ENCODE results near the gene WDFY3. TPM values are rescaled to one million over a fixed set of nuclear protein-coding genes. Genes with fewer than 3 reads are reported as not detected.

The WDFY3 gene
- 10 to 100 TPM; 47.8 to 60.8 (median 53.4) TPM for polyA plus RNA-seq (ENCODE audit: insufficient read length in 3 of 3)
- long read RNA-seq, donor 1, partial matches to known transcripts = 0 of 1 reads
- long read RNA-seq, donor 1, other reads (novel, unspliced or antisense) = 0 of 1 reads
- long read RNA-seq, donor 2 = 0 reads
- long read RNA-seq, donor 3, partial matches to known transcripts = 0 of 1 reads
- long read RNA-seq, donor 3, other reads (novel, unspliced or antisense) = 0 of 1 reads
- long read RNA-seq, donor 4, partial matches to known transcripts = 6 of 6 reads
- long read RNA-seq, donor 4, other reads (novel, unspliced or antisense) = 0 of 6 reads
- long read RNA-seq, donor 5 = 0 reads
- long read RNA-seq, donor 6, partial matches to known transcripts = 17 of 18 reads
- long read RNA-seq, donor 6, other reads (novel, unspliced or antisense) = 0 of 18 reads
- long read RNA-seq, donor 7, partial matches to known transcripts = 0 of 1 reads
- long read RNA-seq, donor 7, other reads (novel, unspliced or antisense) = 0 of 1 reads
- long read RNA-seq, donor 8 = 0 reads
- long read RNA-seq, donor 9, partial matches to known transcripts = 0 of 1 reads
- long read RNA-seq, donor 9, other reads (novel, unspliced or antisense) = 0 of 1 reads
- long read RNA-seq, donor 10 = 0 reads
- long read RNA-seq, donor 11, partial matches to known transcripts = 6 of 6 reads
- long read RNA-seq, donor 11, other reads (novel, unspliced or antisense) = 0 of 6 reads
- long read RNA-seq, donor 12 = 0 reads
- long read RNA-seq, donor 13 = 0 reads
- long read RNA-seq, donor 14 = 0 reads
- long read RNA-seq, donor 15 = 0 reads
- long read RNA-seq, donor 16, partial matches to known transcripts = 23 of 25 reads
- long read RNA-seq, donor 16, other reads (novel, unspliced or antisense) = 0 of 25 reads

DNA sequence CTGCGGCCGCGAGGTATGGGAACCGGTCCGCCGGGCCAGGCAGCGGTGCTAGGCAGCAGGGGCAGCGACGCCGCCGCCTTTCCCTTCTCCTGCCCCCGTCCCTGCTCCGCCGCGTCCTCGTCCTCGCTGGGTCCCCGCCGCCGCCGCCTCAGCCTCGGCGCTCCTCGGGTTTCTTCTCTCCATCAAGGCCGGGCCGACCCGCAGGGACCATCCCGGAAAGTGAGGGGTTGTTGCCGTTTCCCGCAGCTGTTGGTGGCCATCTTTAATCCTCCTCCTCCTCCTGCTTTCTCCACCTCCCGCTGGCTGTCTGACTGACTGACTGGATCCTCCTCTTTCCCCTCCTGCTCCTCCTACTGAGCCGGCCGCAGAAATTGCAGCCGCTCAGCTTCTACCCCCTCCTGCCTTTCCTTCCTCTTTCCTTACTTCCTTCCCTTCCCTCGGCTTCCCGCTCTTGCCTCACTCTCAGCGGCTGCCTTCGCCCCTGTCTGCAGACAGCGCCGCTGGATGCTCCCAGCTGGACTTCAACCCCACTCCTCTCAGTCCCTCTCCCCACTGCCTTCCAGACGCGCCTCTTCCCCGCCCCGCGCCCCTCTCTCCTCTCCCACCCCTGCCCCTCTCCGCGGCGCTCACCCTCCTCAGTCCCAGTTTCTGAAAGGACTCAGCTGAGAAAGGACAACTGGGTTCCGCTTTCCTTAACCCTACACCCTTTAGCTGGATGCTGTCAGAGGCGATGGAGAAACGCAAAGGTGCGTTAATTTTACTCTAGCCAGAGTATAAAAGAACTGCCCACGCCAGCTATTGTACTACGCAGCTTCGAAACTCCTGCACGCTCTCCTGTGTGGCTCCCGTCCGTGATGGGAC is at the start of gene WDFY3:
Gene WDFY3, minus strand, starts transcription at position 309 of the 861 bp plus-strand sequence. CDS start 106,099 bp downstream, outside the sequence.
- peak; percentile 71 to 87 (median 79) for DNase-seq (ENCODE audit: extremely low read depth in 1 of 11, low read depth in 9 of 11, low spot score in 4 of 11)

DNA sequence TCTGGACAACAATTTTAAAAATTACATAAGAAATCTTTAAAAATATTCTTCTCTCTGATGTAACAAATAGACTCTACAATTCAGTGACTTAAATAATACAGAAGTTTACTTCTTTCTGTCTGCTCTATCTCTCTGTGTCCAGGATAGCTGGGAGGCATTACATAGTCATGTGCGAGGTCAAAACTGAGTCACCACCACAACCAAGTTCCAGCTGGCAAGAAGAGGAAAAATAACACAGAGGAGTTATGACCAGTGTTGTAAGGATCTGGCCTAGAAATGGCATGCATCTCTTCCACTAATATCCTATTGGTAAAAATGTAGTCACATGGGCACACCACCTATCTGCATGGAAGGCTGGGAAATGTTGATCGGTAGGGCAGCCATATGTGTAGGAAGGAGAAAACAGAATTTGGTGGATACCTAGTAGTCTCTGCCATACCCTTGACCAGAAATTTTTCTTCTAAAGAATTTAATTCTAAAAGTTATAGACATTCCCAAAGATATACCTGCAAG is 39.4 kb upstream of the WDFY3 start:
- no peak for DNase-seq (ENCODE audit: extremely low read depth in 1 of 11, low read depth in 9 of 11, low spot score in 4 of 11)

DNA sequence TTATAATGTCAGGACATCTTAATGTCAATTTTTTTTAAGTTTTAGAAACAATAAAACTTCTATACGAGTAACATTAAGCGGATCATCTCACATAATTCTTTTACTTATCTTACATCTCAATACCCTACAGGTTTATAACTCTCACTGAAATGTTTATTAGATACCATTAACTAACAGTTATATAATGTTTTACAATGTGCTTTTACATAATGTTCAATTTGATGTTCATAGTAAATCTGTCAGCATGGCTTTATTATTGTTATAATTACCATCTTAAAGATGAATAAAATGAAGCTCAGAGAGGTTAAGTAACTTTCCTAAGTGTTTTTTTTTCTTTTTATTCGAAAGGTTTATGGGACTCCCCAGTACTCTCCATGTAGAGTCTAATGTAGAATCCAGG is 33.9 kb upstream of the WDFY3 start:
- no peak for DNase-seq (ENCODE audit: extremely low read depth in 1 of 11, low read depth in 9 of 11, low spot score in 4 of 11)

DNA sequence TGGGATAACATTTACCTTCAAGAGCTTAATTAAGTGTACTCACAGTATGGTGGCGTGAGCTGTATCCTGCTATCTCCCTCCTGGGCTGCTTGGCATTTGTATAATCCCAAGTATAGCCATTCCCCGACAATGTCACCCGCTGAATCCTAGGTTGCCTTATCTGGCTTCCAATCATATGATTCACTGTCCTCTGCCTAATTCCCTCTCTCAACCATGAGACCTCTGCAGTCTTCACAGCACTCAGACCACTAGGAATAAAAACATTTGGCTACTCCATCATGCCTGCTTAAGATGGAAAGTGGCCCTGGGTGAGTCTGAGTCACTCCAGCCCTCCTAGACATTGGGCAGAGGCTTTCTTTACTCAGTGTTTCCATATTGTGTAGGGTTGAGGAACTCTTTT is 28.9 kb upstream of the WDFY3 start:
- no peak for DNase-seq (ENCODE audit: extremely low read depth in 1 of 11, low read depth in 9 of 11, low spot score in 4 of 11)

- no peak for DNase-seq (ENCODE audit: extremely low read depth in 1 of 11, low read depth in 9 of 11, low spot score in 4 of 11)
These were observed 27.8 kb upstream of the WDFY3 start for GRCh38 chr4:84994280-84994679.

- no peak for DNase-seq (ENCODE audit: extremely low read depth in 1 of 11, low read depth in 9 of 11, low spot score in 4 of 11)
These were observed 19.5 kb upstream of the WDFY3 start for GRCh38 chr4:84985952-84986351.

- no peak for DNase-seq (ENCODE audit: extremely low read depth in 1 of 11, low read depth in 9 of 11, low spot score in 4 of 11)
These were observed 10.9 kb upstream of the WDFY3 start for GRCh38 chr4:84977396-84977795.

DNA sequence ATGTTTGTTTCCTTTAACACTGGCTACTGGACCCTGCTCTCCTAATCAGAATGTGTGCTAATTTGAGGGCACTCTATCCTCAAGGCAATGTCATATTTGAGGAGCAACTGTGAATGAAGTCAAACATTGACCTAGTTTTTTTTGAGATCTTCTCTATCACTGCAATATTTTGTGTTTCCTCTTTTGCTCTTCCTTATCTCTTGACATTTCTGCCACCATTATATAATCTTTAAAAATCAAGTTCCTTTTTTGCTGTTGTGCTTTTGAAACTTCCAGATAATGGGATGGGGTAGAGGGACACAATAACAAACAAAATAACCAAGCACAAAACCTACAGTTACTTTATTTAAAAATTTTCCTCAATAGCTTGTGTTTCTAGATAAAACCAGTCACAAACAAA is 7.4 kb upstream of the WDFY3 start:
- no peak for DNase-seq (ENCODE audit: extremely low read depth in 1 of 11, low read depth in 9 of 11, low spot score in 4 of 11)

- DNase-seq (ENCODE audit: extremely low read depth in 1 of 11, low read depth in 9 of 11, low spot score in 4 of 11) = peak in 3 of 11 donors; percentile 20 to 51 (median 28)
These were observed 4.9 kb upstream of the WDFY3 start for GRCh38 chr4:84971319-84971932.

DNA sequence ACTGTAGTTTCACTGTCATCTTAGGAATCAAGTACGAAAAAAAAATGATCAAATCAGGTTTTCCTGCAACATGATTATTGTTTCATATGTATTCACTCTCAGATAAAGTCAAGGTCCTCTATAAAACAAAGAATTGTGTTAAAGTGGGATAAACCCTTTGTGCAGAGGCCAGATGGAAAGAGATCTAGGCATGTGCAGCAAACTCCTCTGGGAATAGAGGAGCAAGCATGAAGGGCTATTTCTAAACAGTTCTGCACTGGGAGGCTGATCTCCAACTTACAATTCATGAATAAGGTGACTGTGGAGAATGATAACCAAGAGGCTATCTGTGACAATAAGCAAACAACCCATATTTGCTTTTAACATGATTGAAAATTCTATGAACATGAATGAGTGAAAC is 2.4 kb upstream of the WDFY3 start:
- DNase-seq (ENCODE audit: extremely low read depth in 1 of 11, low read depth in 9 of 11, low spot score in 4 of 11) = no peak

DNA sequence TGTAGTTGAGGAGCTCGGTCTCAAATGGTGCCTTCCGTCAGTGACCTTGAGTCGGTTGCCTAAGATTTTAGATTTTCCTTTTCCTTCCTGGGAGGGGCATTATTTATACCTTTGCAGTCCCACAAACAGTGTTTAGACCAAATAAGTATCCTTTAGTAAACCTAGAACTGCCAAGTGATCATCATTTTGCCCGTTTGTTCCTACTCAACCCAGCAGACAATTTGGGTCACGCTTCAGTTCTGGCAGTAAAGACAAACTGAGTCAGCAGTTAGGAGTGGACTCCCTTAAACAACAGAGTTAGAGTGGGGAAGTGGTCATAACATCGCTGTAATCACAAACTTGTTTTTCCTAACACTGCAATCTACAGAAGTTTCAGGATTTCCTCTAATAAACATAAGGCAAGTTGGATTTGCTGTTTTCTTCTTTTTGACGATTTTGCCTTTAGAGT is 777 bp upstream of the WDFY3 start:
- DNase-seq (ENCODE audit: extremely low read depth in 1 of 11, low read depth in 9 of 11, low spot score in 4 of 11) = peak in 1 of 11 donors; percentile 6

DNA sequence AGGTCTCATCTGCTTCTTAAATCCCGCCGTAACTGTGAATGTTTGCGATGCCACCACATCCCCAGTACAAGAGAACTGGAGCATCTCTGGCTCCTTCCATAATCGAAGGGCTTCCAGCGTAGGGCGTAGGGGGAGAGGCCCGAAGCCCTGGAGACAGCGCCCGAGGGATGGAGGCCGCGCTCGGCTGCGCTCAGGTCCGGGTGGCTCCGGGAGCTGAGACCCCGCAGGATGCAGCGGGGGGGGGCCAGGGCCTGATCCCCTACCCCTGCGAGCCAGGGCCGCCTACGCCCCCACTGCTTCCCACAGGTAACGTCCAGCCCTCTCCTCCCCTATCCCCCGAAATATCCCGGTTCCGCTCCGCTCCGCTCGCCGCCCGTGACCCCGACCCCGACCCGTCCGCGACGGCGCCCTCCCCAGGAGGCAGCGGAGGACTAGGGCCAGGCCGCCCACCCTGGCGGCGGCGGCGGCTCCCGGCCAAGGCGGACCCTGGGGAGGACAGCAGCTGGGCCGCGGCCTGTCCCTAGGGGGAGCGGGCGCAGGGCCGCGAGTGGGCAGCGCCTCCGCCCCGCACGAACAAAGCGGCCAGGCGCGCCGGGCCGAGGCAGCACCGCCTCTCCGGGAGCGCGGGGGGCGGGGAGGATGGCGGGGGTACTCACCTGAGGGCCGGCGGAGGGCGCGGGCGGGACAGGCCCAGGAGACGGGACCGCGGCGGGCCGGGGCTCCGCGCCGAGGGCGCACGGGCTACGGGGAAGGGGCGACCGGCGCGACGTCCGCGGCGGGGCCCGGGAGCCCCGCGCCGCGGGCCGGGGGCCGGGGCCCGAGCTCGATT is 723 bp downstream of the WDFY3 start:
- DNase-seq (ENCODE audit: extremely low read depth in 1 of 11, low read depth in 9 of 11, low spot score in 4 of 11) = peak in 7 of 11 donors; percentile 20 to 62 (median 53)

- no peak for DNase-seq (ENCODE audit: extremely low read depth in 1 of 11, low read depth in 9 of 11, low spot score in 4 of 11)
These were observed 1.4 kb downstream of the WDFY3 start for GRCh38 chr4:84964995-84965552.

DNA sequence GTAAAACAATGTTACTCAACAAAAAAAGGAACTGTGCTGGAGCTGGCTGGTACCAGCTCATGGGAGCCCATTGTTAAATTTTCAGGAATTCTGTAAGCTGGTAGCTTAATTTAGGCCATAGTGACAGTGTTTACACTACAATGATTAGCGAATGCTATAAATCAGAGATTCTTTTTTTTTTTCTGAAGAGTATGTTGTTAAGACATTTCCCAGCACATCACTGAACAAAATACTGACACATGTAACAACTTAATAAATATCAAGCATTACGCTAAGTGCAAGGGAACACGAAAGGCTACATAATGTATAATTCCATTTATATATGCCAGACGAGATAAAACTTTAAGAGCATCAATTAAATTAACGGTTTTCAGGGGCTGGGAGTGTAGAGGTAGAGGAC is 4.4 kb downstream of the WDFY3 start:
- DNase-seq (ENCODE audit: extremely low read depth in 1 of 11, low read depth in 9 of 11, low spot score in 4 of 11) = no peak

DNA sequence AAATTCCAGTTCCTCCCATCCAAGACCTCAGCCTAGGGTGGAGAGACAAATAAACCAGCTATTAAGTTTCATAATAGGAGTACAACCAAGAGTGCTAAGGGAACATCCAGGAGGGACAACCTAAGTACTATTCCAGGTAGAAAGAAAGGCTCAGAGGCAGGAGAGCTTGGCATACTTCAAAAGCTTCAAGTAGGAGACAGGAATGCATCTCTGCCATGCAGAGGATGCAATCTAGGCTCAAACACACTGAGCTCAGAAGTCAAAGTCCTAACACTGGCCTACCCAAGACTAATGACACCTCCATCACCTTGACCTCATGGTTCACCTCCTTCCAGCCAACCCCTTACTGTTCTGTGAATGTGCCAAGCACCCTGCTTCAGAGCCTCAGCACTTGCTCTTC is 8.1 kb downstream of the WDFY3 start:
- DNase-seq (ENCODE audit: extremely low read depth in 1 of 11, low read depth in 9 of 11, low spot score in 4 of 11) = no peak

GRCh38 chr4:84957514-84958420 is 8.7 kb downstream of the WDFY3 start:
- DNase-seq (ENCODE audit: extremely low read depth in 1 of 11, low read depth in 9 of 11, low spot score in 4 of 11) = peak in 3 of 11 donors; percentile 1 to 43 (median 19)
